Peyer's patch (tissue), 4 donors: ENCODE measurements around the gene PANX3. TPM values are rescaled to one million over a fixed set of nuclear protein-coding genes. Genes with fewer than 3 reads are reported as not detected.

ENCODE experiments used
- DNase-seq, 3 donors: peaks; one replicate each; pipeline ENCODE4 v3.0.0-alpha.2; 2017 to 2019
- H3K27ac ChIP-seq, 4 donors: fragments of 200-600 bp; sonication (generic); one replicate each; pipeline ENCODE4 v1.5.1; 2016 to 2019
- H3K27me3 ChIP-seq, 2 donors: fragments of 200-600 bp; sonication (generic); one replicate each; pipeline ENCODE4 v1.5.1; 2019
- H3K36me3 ChIP-seq, 3 donors: fragments of 200-600 bp; sonication (generic); one replicate each; pipeline ENCODE4 v1.5.1; 2016 to 2019
- H3K4me1 ChIP-seq, 4 donors: fragments of 200-600 bp; sonication (generic); one replicate each; pipeline ENCODE4 v1.5.1; 2016 to 2019
- H3K4me3 ChIP-seq, 4 donors: fragments of 200-600 bp; sonication (generic); 1 replicate in 3 of 4; 2 replicates in 1 of 4; pipeline ENCODE4 v1.5.1; 2016 to 2019; ENCODE audit warnings: mild to moderate bottlenecking in 1 of 4
- H3K9me3 ChIP-seq, 4 donors: fragments of 200-600 bp; sonication (generic); one replicate each; pipeline ENCODE4 v1.5.1; 2016 to 2019; ENCODE audit warnings: mild to moderate bottlenecking in 1 of 4
- CTCF ChIP-seq, 6 experiments: fragments of 450-650 bp in 4 of 6; fragments of 200-600 bp in 2 of 6; sonication (generic) in 1 of 6; IDR thresholded peaks; one replicate each; pipeline ENCODE4 v1.5.1; 2017 to 2019; ENCODE audit warnings: antibody characterized with exemption in 6 of 6, mild to moderate bottlenecking in 3 of 6, moderate library complexity in 1 of 6
- POLR2A ChIP-seq, 2 donors: fragments of 450-650 bp; IDR thresholded peaks; one replicate each; pipeline ENCODE4 v1.5.1; 2017; ENCODE audit warnings: antibody characterized with exemption in 2 of 2, mild to moderate bottlenecking in 2 of 2, moderate library complexity in 2 of 2
- total RNA-seq, 4 donors: library from RNA; depleted of rRNA; stranded (reverse); fragments of >200 nt; gene quantifications; one replicate each; pipeline ENCODE4 v1.1.0, GENCODE V29; 2016

PANX3 gene
- total RNA-seq, 4 donors from 2014 or later, result not detected

DNA sequence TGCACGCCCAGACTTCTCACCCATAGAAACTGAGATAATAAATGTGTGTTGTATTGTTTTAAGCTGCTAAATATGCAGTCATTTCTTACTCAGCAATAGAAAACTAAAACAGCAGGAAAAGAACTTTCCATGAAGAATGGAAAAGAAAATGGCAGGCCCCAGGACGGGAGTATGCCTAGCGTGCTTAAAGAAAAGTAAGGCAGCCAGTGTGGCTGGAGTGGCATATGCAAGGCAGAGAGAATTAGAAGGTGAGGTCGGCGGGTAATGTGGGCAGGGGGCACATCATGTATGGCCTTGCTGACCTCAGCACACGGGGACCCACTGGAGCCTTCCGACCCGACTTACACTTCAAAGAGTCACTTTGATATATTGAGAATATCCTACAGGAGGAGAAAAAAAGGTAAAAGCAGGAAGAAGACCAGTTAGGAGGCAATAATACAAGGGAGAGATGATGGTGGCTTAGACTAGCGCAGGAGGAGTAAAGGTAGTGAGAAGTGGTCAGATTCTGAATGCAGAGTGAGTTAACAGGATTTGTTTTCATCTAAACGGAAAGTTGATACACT lies 31.9 kb downstream of the PANX3 start:
- Histone ChIP-seq H3K4me1 (no peaks in the 10 kb centered on the region), H3K36me3 (peaks cover 0 to 15% (median 0%) of the 10 kb centered on the region in 3 donors), H3K4me3 (no peak overlapping the region), H3K27ac (no peak overlapping the region), H3K27me3 (no peaks in the 10 kb centered on the region), H3K9me3 (no peaks in the 10 kb centered on the region)
- TF ChIP-seq POLR2A (IDR thresholded peaks at IDR 0.05) (no peak), CTCF (IDR thresholded peaks at IDR 0.05) (no peak)
- DNase-seq, result no peak

DNA sequence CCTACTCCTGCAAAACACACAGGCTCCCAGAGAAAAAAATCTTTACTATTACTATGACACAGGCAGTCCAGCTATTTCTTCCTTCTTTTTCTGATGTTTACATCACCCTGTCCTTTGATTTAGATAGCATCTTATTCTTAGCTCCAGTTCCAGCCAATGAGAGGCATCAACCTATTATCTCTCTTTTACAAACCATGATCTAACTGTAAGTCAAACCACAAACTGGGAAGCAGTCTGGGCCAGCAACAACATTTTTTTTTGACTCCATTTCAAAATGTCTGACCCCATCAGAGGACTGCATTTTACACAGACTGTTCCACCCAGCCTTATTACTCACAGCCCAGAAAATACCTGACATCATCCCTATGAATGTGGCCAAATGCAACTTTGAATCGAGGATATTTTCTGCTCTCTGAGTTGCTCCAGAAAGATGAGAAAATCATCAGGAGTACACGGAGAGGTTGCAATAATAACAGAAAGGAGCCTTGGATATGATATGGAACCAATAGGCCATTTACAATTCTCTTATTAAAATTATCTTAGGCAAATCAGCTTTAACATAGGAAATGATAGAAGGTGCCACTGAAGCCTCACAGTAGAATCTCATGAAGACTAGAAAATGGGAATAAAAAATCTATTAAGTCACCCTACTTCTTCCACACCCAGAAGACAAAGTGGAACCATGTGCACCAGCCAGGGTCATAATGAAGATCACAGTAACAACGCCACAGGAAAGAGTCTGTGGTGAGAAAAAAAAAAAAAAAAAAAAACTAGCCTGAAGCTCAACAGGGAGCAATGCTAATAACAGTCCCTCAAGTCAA lies 32.6 kb downstream of the PANX3 start:
- Histone ChIP-seq H3K27me3 (no peaks in the 10 kb centered on the region), H3K27ac (no peak overlapping the region), H3K9me3 (no peaks in the 10 kb centered on the region), H3K4me1 (no peaks in the 10 kb centered on the region), H3K4me3 (no peak overlapping the region), H3K36me3 (peaks cover 0 to 12% (median 0%) of the 10 kb centered on the region in 3 donors)
- TF ChIP-seq POLR2A (IDR thresholded peaks at IDR 0.05), result no peak
- TF ChIP-seq CTCF (IDR thresholded peaks at IDR 0.05), result no peak
- no peak for DNase-seq

GRCh38 chr11:124644426-124645280 lies 33.4 kb downstream of the PANX3 start:
- TF ChIP-seq CTCF (IDR thresholded peaks at IDR 0.05) (peak; percentile 64 to 83 (median 75)), POLR2A (IDR thresholded peaks at IDR 0.05) (no peak)
- Histone ChIP-seq H3K27me3 (no peaks in the 10 kb centered on the region), H3K4me3 (peak overlapping the region in 1 of 4 donors; percentile 25), H3K4me1 (no peaks in the 10 kb centered on the region), H3K9me3 (no peaks in the 10 kb centered on the region), H3K27ac (no peak overlapping the region), H3K36me3 (peaks cover 0 to 12% (median 0%) of the 10 kb centered on the region in 3 donors)
- peak; percentile 37 to 74 (median 57) for DNase-seq

DNA sequence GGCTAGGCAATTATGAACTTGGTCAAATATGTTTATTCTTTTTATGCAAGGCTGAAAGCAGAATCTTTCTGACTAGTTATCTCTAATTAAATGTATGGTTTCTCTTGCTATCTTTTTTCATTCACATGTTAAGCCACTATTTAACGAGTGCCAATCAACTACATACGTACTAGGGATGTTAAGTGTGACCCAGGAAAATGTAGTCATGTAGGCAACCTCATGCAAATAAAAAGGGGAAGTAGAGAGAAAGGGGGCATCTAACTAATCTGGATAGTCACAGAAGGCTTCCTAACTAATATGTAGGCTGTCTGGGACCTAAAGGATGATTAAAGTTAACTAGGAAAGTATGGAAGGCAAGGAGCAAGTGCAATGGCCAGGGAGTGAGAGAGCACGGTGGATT lies 34.9 kb downstream of the PANX3 start:
- Histone ChIP-seq H3K4me1 (no peaks in the 10 kb centered on the region), H3K27me3 (no peaks in the 10 kb centered on the region), H3K9me3 (no peaks in the 10 kb centered on the region), H3K36me3 (peaks cover 0 to 5% (median 0%) of the 10 kb centered on the region in 3 donors), H3K4me3 (no peak overlapping the region), H3K27ac (no peak overlapping the region)
- DNase-seq, result no peak
- TF ChIP-seq CTCF (IDR thresholded peaks at IDR 0.05) (no peak), POLR2A (IDR thresholded peaks at IDR 0.05) (no peak)

- H3K9me3 ChIP-seq, result no peaks in the 10 kb centered on the region
- DNase-seq, result no peak
- H3K4me3 ChIP-seq, result no peak overlapping the region
- no peak overlapping the region for H3K27ac ChIP-seq
- no peaks in the 10 kb centered on the region for H3K4me1 ChIP-seq
- TF ChIP-seq POLR2A (IDR thresholded peaks at IDR 0.05) (no peak), CTCF (IDR thresholded peaks at IDR 0.05) (no peak)
- H3K36me3 ChIP-seq, result peaks cover 0 to 25% (median 0%) of the 10 kb centered on the region in 3 donors
- H3K27me3 ChIP-seq, result no peaks in the 10 kb centered on the region
Measured at GRCh38 chr11:124648610-124649009, 37.4 kb downstream of the PANX3 start.
